SJCRH30 (cell line): Measurements from ENCODE around the gene NHERF1. TPM values are rescaled to one million over a fixed set of nuclear protein-coding genes. Genes with fewer than 3 reads are reported as not detected.

Experiments used
- DNase-seq, 2 experiments: peaks; one replicate each; pipeline ENCODE4 v3.0.0-alpha.2; 2015 to 2020
- H3K27ac ChIP-seq: fragments of 250-450 bp; sonication (Bioruptor Pico); 2 replicates; pipeline ENCODE4 v1.5.1; 2020; ENCODE audit warnings: mild to moderate bottlenecking, moderate library complexity
- H3K27me3 ChIP-seq: fragments of 250-450 bp; sonication (Bioruptor Pico); 2 replicates; pipeline ENCODE4 v1.5.1; 2020; ENCODE audit warnings: mild to moderate bottlenecking, moderate library complexity
- H3K36me3 ChIP-seq: fragments of 250-450 bp; sonication (Bioruptor Pico); 2 replicates; pipeline ENCODE4 v1.5.1; 2020; ENCODE audit warnings: mild to moderate bottlenecking, moderate library complexity
- H3K4me1 ChIP-seq: fragments of 250-450 bp; sonication (Bioruptor Pico); 2 replicates; pipeline ENCODE4 v1.5.1; 2020; ENCODE audit warnings: mild to moderate bottlenecking, moderate library complexity
- H3K4me3 ChIP-seq: fragments of 250-450 bp; sonication (Bioruptor Pico); 2 replicates; pipeline ENCODE4 v1.5.1; 2020; ENCODE audit warnings: mild to moderate bottlenecking, moderate library complexity
- H3K9me3 ChIP-seq: fragments of 250-450 bp; sonication (Bioruptor Pico); replicated peaks from 2 replicates; pipeline ENCODE4 v1.5.1; 2020; ENCODE audit warnings: mild to moderate bottlenecking, moderate library complexity
- total RNA-seq: library from RNA; depleted of rRNA; stranded (reverse); fragments of >200 nt; shearing (Covaris generic); gene quantifications from 2 replicates; pipeline ENCODE4 v1.2.3, GENCODE V29; 2014

The NHERF1 gene
- total RNA-seq, 1 experiment from 2014 or later = 45.4 TPM

GRCh38 chr17:74761419-74761818 lies 13.0 kb downstream of the NHERF1 start:
- H3K9me3 ChIP-seq = no peaks in the 10 kb centered on the region
- no peak for DNase-seq
- no peaks in the 10 kb centered on the region for H3K36me3 ChIP-seq
- peaks cover 46% of the 10 kb centered on the region for H3K4me1 ChIP-seq
- H3K4me3 ChIP-seq = no peak overlapping the region
- H3K27me3 ChIP-seq = no peaks in the 10 kb centered on the region
- H3K27ac ChIP-seq = no peak overlapping the region

- Histone ChIP-seq H3K4me1 (peaks cover 43% of the 10 kb centered on the region), H3K4me3 (no peak overlapping the region), H3K27ac (no peak overlapping the region), H3K27me3 (no peaks in the 10 kb centered on the region), H3K36me3 (no peaks in the 10 kb centered on the region), H3K9me3 (no peaks in the 10 kb centered on the region)
- no peak for DNase-seq
Observed at GRCh38 chr17:74761931-74762330, 13.5 kb downstream of the NHERF1 start.

DNA sequence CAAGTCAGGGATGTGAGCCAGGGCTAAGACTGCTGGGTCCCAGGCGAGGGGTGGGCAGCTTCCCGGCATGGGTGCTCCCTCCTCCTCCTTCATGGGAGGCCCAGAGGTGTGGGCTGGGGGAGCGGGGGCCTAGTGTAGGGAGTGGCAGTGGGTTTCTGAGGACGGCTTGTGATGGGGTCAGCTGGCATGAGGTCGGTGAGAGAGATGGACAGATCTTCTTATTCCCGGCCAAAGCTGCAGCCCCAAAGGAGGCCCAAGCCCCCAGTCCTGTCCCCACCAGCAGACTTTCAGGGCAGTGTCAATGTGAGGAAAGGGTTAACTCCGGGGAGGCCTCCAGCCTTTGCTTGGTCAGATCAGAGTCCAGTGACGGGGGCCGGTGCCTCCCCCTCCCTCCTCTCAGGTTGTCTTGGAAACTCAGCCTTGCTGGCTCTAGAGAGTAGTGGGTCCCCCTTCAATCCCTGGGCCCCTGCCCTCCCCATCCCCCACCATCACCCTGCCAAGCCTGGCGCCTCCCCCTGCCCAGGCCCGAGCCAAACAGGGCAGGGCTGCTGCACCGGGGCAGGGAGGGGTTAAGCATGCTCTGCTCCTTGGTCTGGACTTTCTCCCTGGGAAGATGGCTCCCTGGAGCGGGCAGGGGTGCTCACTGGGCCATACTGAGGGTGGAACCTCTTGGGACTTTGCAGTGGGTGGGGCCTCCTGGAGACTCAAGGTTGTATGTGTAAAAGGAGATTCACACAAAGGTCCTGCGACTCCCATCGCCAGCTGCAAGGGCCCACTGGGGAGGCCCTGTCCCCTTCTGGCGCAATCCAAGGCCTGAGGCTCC lies 15.3 kb downstream of the NHERF1 start:
- DNase-seq = no peak
- Histone ChIP-seq H3K4me1 (peaks cover 24% of the 10 kb centered on the region), H3K27me3 (no peaks in the 10 kb centered on the region), H3K27ac (no peak overlapping the region), H3K4me3 (no peak overlapping the region), H3K9me3 (no peaks in the 10 kb centered on the region), H3K36me3 (no peaks in the 10 kb centered on the region)

GRCh38 chr17:74764751-74765286 lies 16.4 kb downstream of the NHERF1 start:
- Histone ChIP-seq H3K4me3 (no peak overlapping the region), H3K4me1 (peaks cover 14% of the 10 kb centered on the region), H3K36me3 (no peaks in the 10 kb centered on the region), H3K27ac (no peak overlapping the region), H3K9me3 (no peaks in the 10 kb centered on the region), H3K27me3 (no peaks in the 10 kb centered on the region)
- no peak for DNase-seq

GRCh38 chr17:74766413-74766812 lies 18.0 kb downstream of the NHERF1 start:
- H3K27me3 ChIP-seq = no peaks in the 10 kb centered on the region
- no peaks in the 10 kb centered on the region for H3K9me3 ChIP-seq
- no peak overlapping the region for H3K4me3 ChIP-seq
- H3K4me1 ChIP-seq = no peaks in the 10 kb centered on the region; the same call in 1 of the 2 replicates
- no peak overlapping the region for H3K27ac ChIP-seq
- no peak for DNase-seq
- peaks cover 8% of the 10 kb centered on the region for H3K36me3 ChIP-seq

- Histone ChIP-seq H3K36me3 (peaks cover 15% of the 10 kb centered on the region), H3K27me3 (no peaks in the 10 kb centered on the region), H3K27ac (no peak overlapping the region), H3K4me3 (no peak overlapping the region), H3K4me1 (no peaks in the 10 kb centered on the region; the same call in 1 of the 2 replicates), H3K9me3 (no peaks in the 10 kb centered on the region)
- DNase-seq = no peak
Observed at GRCh38 chr17:74767111-74767516, 18.7 kb downstream of the NHERF1 start.

DNA sequence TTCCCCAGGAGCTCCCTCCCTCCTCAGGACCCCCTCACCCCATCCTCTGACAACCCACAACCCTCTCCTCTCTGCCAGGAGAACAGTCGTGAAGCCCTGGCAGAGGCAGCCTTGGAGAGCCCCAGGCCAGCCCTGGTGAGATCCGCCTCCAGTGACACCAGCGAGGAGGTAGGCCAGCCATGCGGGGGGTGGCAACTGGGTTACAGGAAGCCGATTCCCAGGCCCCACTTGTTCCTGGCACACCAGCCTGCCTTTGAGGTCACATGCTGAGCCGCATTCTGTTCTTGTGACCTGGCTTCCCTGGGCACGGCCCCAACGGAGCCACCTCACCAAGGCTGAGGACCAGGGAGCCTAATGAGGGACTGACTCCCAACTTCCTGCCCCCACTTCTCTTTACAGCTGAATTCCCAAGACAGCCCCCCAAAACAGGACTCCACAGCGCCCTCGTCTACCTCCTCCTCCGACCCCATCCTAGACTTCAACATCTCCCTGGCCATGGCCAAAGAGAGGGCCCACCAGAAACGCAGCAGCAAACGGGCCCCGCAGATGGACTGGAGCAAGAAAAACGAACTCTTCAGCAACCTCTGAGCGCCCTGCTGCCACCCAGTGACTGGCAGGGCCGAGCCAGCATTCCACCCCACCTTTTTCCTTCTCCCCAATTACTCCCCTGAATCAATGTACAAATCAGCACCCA lies 19.8 kb downstream of the NHERF1 start:
- no peaks in the 10 kb centered on the region; the same call in 1 of the 2 replicates for H3K4me1 ChIP-seq
- no peaks in the 10 kb centered on the region for H3K9me3 ChIP-seq
- no peak for DNase-seq
- no peak overlapping the region for H3K4me3 ChIP-seq
- H3K27me3 ChIP-seq = no peaks in the 10 kb centered on the region
- H3K27ac ChIP-seq = no peak overlapping the region
- peaks cover 26% of the 10 kb centered on the region for H3K36me3 ChIP-seq

GRCh38 chr17:74768763-74769114 lies 20.3 kb downstream of the NHERF1 start:
- Histone ChIP-seq H3K9me3 (no peaks in the 10 kb centered on the region), H3K27me3 (no peaks in the 10 kb centered on the region), H3K36me3 (peaks cover 30% of the 10 kb centered on the region), H3K27ac (no peak overlapping the region), H3K4me1 (peaks cover 2% of the 10 kb centered on the region; the same call in 1 of the 2 replicates), H3K4me3 (no peak overlapping the region)
- no peak for DNase-seq

GRCh38 chr17:74769266-74769855 lies 20.9 kb downstream of the NHERF1 start:
- H3K4me1 ChIP-seq = peaks cover 6% of the 10 kb centered on the region; the same call in 1 of the 2 replicates
- H3K9me3 ChIP-seq = no peaks in the 10 kb centered on the region
- H3K36me3 ChIP-seq = peaks cover 30% of the 10 kb centered on the region
- H3K27me3 ChIP-seq = no peaks in the 10 kb centered on the region
- no peak for DNase-seq
- H3K27ac ChIP-seq = no peak overlapping the region
- no peak overlapping the region for H3K4me3 ChIP-seq

- H3K9me3 ChIP-seq = no peaks in the 10 kb centered on the region
- DNase-seq = no peak
- no peaks in the 10 kb centered on the region for H3K27me3 ChIP-seq
- H3K4me3 ChIP-seq = no peak overlapping the region
- H3K36me3 ChIP-seq = peaks cover 30% of the 10 kb centered on the region
- H3K27ac ChIP-seq = no peak overlapping the region
- peaks cover 6% of the 10 kb centered on the region; the same call in 1 of the 2 replicates for H3K4me1 ChIP-seq
Observed at GRCh38 chr17:74769856-74770497, 21.5 kb downstream of the NHERF1 start.

- no peak for DNase-seq
- no peaks in the 10 kb centered on the region for H3K9me3 ChIP-seq
- H3K27me3 ChIP-seq = no peaks in the 10 kb centered on the region
- peaks cover 9% of the 10 kb centered on the region; the same call in 1 of the 2 replicates for H3K4me1 ChIP-seq
- no peak overlapping the region for H3K27ac ChIP-seq
- H3K4me3 ChIP-seq = no peak overlapping the region
- peaks cover 30% of the 10 kb centered on the region for H3K36me3 ChIP-seq
Observed at GRCh38 chr17:74770498-74771318, 22.3 kb downstream of the NHERF1 start.

- Histone ChIP-seq H3K4me1 (peaks cover 9% of the 10 kb centered on the region; the same call in 1 of the 2 replicates), H3K36me3 (peaks cover 30% of the 10 kb centered on the region), H3K27me3 (no peaks in the 10 kb centered on the region), H3K27ac (no peak overlapping the region), H3K9me3 (no peaks in the 10 kb centered on the region), H3K4me3 (no peak overlapping the region)
- DNase-seq = no peak
Observed at GRCh38 chr17:74771319-74771914, 23.0 kb downstream of the NHERF1 start.

DNA sequence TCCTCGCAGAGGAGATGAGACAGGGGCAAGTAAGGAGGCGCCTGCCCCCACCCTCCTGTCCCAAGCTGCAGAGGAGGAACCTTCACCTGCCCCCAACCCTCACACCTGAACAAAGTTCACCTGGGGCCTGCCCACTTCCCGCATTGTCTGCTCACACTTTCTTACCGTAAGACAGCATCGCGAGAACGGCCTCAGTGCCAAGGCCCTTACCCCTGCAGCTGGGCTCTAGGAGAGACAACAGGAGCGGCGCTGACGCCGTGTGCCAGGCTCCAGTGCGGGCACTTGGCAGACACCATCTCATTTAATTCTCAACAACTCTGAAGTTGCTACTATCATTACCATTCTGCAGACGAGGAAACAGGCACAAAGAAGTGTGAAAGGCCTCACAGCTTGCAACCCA lies 23.6 kb downstream of the NHERF1 start:
- Histone ChIP-seq H3K4me3 (no peak overlapping the region), H3K4me1 (peaks cover 9% of the 10 kb centered on the region; the same call in 1 of the 2 replicates), H3K27ac (no peak overlapping the region), H3K9me3 (no peaks in the 10 kb centered on the region), H3K27me3 (no peaks in the 10 kb centered on the region), H3K36me3 (peaks cover 30% of the 10 kb centered on the region)
- DNase-seq = no peak
